Stimulated activated CD8-positive, alpha-beta memory T cell treated with anti-CD3 and anti-CD28 coated beads, Interleukin-12 subunit alpha, Interleukin-12 subunit beta, amount 100 ng/mL, for 24 hours (primary cell): ENCODE measurements around the gene SLC12A4.
"Not testable (repeated sequence)": the region's sequence is repeated elsewhere in the genome, so short reads cannot be mapped to it uniquely, and the experiment has no call there.

Experiments
- DNase-seq: peaks from one replicate; pipeline ENCODE4 v3.0.0-alpha.2; 2020; ENCODE audit errors: extremely low read depth

SLC12A4 gene

GRCh38 chr16:67926181-67926750 is 42.2 kb downstream of the SLC12A4 start:
- no peak for DNase-seq

- DNase-seq: no peak
Observed at GRCh38 chr16:67924140-67924906, 44.1 kb downstream of the SLC12A4 start.

- DNase-seq: no peak
Observed at GRCh38 chr16:67923414-67924116, 44.9 kb downstream of the SLC12A4 start.

- DNase-seq: no peak
Observed at GRCh38 chr16:67922740-67923139, 45.7 kb downstream of the SLC12A4 start.

GRCh38 chr16:67922221-67922620 is 46.2 kb downstream of the SLC12A4 start:
- no peak for DNase-seq

- no peak for DNase-seq
Observed at GRCh38 chr16:67919622-67920221, 48.7 kb downstream of the SLC12A4 start.

- no peak for DNase-seq
Observed at GRCh38 chr16:67917852-67918236, 50.6 kb downstream of the SLC12A4 start.

- DNase-seq: no peak
Observed at GRCh38 chr16:67917140-67917851, 51.1 kb downstream of the SLC12A4 start.

- no peak for DNase-seq
Observed at GRCh38 chr16:67915831-67916723, 52.4 kb downstream of the SLC12A4 start.

GRCh38 chr16:67915496-67915769 is 53.0 kb downstream of the SLC12A4 start:
- DNase-seq: not testable (repeated sequence)

- DNase-seq: no peak
Observed at GRCh38 chr16:67914758-67915495, 53.5 kb downstream of the SLC12A4 start.

- no peak for DNase-seq
Observed at GRCh38 chr16:67910158-67910557, 58.3 kb downstream of the SLC12A4 start.

- DNase-seq: no peak
Observed at GRCh38 chr16:67909056-67909742, 59.2 kb downstream of the SLC12A4 start.

GRCh38 chr16:67907397-67908180 is 60.8 kb downstream of the SLC12A4 start:
- no peak for DNase-seq

GRCh38 chr16:67902831-67903230 is 65.6 kb downstream of the SLC12A4 start:
- DNase-seq: no peak

- DNase-seq: no peak
Observed at GRCh38 chr16:67901734-67902133, 66.7 kb downstream of the SLC12A4 start.

- DNase-seq: no peak
Observed at GRCh38 chr16:67897231-67897630, 71.2 kb downstream of the SLC12A4 start.

GRCh38 chr16:67893743-67894399 is 74.6 kb downstream of the SLC12A4 start:
- no peak for DNase-seq
